Mammary epithelial cell (primary cell): ENCODE measurements around the gene CCNB1.

Experiments
- EZH2 ChIP-seq: IDR thresholded peaks from 2 replicates; pipeline ENCODE4 v1.6.1; 2012; ENCODE audit warnings: low read length, inconsistent platforms, borderline replicate concordance
- TF ChIP-seq, protein P1 (sequence below), 2 donors: IDR thresholded peaks in 1 of 2; conservative IDR thresholded peaks in 1 of 2; 2 replicates each; pipeline ENCODE4 v1.5.1; 2011 to 2012; ENCODE audit warnings: inconsistent platforms in 2 of 2, low read length in 2 of 2, mild to moderate bottlenecking in 2 of 2, control low read depth in 1 of 2, low read depth in 1 of 2; ENCODE audit not compliant: insufficient read depth in 1 of 2; ENCODE audit errors: extremely low read depth in 1 of 2

DNA sequence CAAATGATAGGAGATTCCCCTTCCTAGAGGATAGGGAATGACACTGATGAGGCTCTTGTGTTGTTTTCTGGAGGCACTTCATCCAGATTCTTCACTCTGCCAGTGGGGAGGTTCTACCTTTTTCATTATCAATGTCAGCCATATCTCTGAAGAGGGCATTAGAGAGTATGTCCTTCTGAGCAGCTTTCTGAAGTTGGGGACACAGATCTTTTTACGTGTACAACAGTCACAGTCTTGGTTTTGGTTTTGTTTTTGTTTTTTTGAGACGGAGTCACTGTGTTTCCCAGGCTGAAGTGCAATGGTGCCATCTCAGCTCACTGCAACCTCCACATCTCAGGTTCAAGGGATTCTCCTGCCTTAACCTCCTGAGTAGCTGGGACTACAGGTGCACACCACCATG is 45.1 kb downstream of the CCNB1 start:
- TF ChIP-seq, protein P1, sequence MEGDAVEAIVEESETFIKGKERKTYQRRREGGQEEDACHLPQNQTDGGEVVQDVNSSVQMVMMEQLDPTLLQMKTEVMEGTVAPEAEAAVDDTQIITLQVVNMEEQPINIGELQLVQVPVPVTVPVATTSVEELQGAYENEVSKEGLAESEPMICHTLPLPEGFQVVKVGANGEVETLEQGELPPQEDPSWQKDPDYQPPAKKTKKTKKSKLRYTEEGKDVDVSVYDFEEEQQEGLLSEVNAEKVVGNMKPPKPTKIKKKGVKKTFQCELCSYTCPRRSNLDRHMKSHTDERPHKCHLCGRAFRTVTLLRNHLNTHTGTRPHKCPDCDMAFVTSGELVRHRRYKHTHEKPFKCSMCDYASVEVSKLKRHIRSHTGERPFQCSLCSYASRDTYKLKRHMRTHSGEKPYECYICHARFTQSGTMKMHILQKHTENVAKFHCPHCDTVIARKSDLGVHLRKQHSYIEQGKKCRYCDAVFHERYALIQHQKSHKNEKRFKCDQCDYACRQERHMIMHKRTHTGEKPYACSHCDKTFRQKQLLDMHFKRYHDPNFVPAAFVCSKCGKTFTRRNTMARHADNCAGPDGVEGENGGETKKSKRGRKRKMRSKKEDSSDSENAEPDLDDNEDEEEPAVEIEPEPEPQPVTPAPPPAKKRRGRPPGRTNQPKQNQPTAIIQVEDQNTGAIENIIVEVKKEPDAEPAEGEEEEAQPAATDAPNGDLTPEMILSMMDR (conservative IDR thresholded peaks at IDR 0.05 in 1 of 2, IDR thresholded peaks at IDR 0.05 in 1 of 2; ENCODE audit: extremely low read depth in 1 of 2, insufficient read depth in 1 of 2, low read depth in 1 of 2, low read length in 2 of 2), result no peak
- TF ChIP-seq EZH2, result no peak
